H9 (cell line): Measurements from ENCODE around the gene NAA25. TPM values are rescaled to one million over a fixed set of nuclear protein-coding genes. Genes with fewer than 3 reads are reported as not detected.

Experiments
- DNase-seq: peaks from one replicate; pipeline ENCODE4 v3.0.0-alpha.2; 2017
- H2AFZ ChIP-seq: one replicate; pipeline ENCODE4 v1.6.1; 2013; ENCODE audit warnings: mild to moderate bottlenecking, low read length, control low read depth, moderate library complexity
- H2AK5ac ChIP-seq: 2 replicates; pipeline ENCODE4 v1.6.1; 2013; ENCODE audit warnings: low read length, control low read depth, mixed read lengths; ENCODE audit not compliant: insufficient read length
- H2BK120ac ChIP-seq: one replicate; pipeline ENCODE4 v1.6.1; 2013; ENCODE audit warnings: low read depth, mild to moderate bottlenecking, low read length, control low read depth, inconsistent platforms; ENCODE audit not compliant: poor library complexity, severe bottlenecking
- H2BK12ac ChIP-seq: 2 replicates; pipeline ENCODE4 v1.6.1; 2013; ENCODE audit warnings: low read length, control low read depth, mixed read lengths, low read depth; ENCODE audit not compliant: insufficient read length
- H2BK15ac ChIP-seq: 2 replicates; pipeline ENCODE4 v1.6.1; 2013; ENCODE audit warnings: low read depth, low read length, control low read depth
- H2BK20ac ChIP-seq: one replicate; pipeline ENCODE4 v1.6.1; 2013; ENCODE audit warnings: low read depth, mild to moderate bottlenecking, low read length, control low read depth, inconsistent platforms; ENCODE audit not compliant: poor library complexity, severe bottlenecking
- H2BK5ac ChIP-seq: 2 replicates; pipeline ENCODE4 v1.6.1; 2013; ENCODE audit warnings: low read length, control low read depth, mixed read lengths; ENCODE audit not compliant: insufficient read length
- H3K14ac ChIP-seq: 2 replicates; pipeline ENCODE4 v1.6.1; 2013; ENCODE audit warnings: low read length, control low read depth; ENCODE audit not compliant: insufficient read depth
- H3K18ac ChIP-seq: 2 replicates; pipeline ENCODE4 v1.6.1; 2013; ENCODE audit warnings: low read depth, mild to moderate bottlenecking, mixed read lengths, low read length, control low read depth; ENCODE audit not compliant: insufficient read length
- H3K23ac ChIP-seq: 2 replicates; pipeline ENCODE4 v1.6.1; 2013; ENCODE audit warnings: low read length, control low read depth, mixed read lengths, low read depth; ENCODE audit not compliant: insufficient read length
- H3K23me2 ChIP-seq: 2 replicates; pipeline ENCODE4 v1.6.1; 2013; ENCODE audit warnings: low read depth, mild to moderate bottlenecking, mixed read lengths, low read length, control low read depth; ENCODE audit not compliant: insufficient read length, poor library complexity, severe bottlenecking
- H3K27ac ChIP-seq: 2 replicates; pipeline ENCODE4 v1.5.1; 2013; ENCODE audit warnings: low read length, control low read depth, mixed read lengths, low read depth; ENCODE audit not compliant: insufficient read length
- H3K27me3 ChIP-seq: 2 replicates; pipeline ENCODE4 v1.6.1; 2013; ENCODE audit warnings: low read length, control low read depth, inconsistent platforms; ENCODE audit not compliant: insufficient read depth
- H3K4ac ChIP-seq: 2 replicates; pipeline ENCODE4 v1.6.1; 2013; ENCODE audit warnings: low read depth, mild to moderate bottlenecking, control low read depth, inconsistent platforms, low read length, moderate library complexity
- H3K4me1 ChIP-seq: 2 replicates; pipeline ENCODE4 v1.6.1; 2013; ENCODE audit warnings: low read length, control low read depth, inconsistent platforms; ENCODE audit not compliant: insufficient read depth
- H3K4me2 ChIP-seq: 2 replicates; pipeline ENCODE4 v1.6.1; 2013; ENCODE audit warnings: low read length, control low read depth, mixed read lengths; ENCODE audit not compliant: insufficient read length, insufficient read depth
- H3K56ac ChIP-seq: 2 replicates; pipeline ENCODE4 v1.6.1; 2013; ENCODE audit warnings: low read depth, mild to moderate bottlenecking, mixed read lengths, low read length, control low read depth; ENCODE audit not compliant: insufficient read length
- H3K79me1 ChIP-seq: 2 replicates; pipeline ENCODE4 v1.6.1; 2013; ENCODE audit warnings: low read depth, mild to moderate bottlenecking, moderate library complexity, low read length, control low read depth, inconsistent platforms; ENCODE audit not compliant: insufficient read depth, poor library complexity, severe bottlenecking
- H3K79me2 ChIP-seq: 2 replicates; pipeline ENCODE4 v1.6.1; 2013; ENCODE audit warnings: low read length, control low read depth, inconsistent platforms; ENCODE audit not compliant: insufficient read depth
- H3K9ac ChIP-seq: 2 replicates; pipeline ENCODE4 v1.6.1; 2013; ENCODE audit warnings: low read length, control low read depth, mixed read lengths; ENCODE audit not compliant: insufficient read length; ENCODE audit errors: extremely low read depth
- H3K9me3 ChIP-seq: one replicate; pipeline ENCODE4 v1.6.1; 2013; ENCODE audit warnings: low read depth, low read length, inconsistent platforms; ENCODE audit not compliant: control insufficient read depth
- H3T11ph ChIP-seq: one replicate; pipeline ENCODE4 v1.6.1; 2013; ENCODE audit warnings: mild to moderate bottlenecking, low read length, control low read depth, inconsistent platforms
- H4K20me1 ChIP-seq: one replicate; pipeline ENCODE4 v1.6.1; 2013; ENCODE audit not compliant: control insufficient read depth, insufficient read length, insufficient read depth
- H4K5ac ChIP-seq: 2 replicates; pipeline ENCODE4 v1.6.1; 2013; ENCODE audit warnings: low read depth, mild to moderate bottlenecking, mixed read lengths, low read length, control low read depth; ENCODE audit not compliant: insufficient read length
- H4K8ac ChIP-seq: replicated peaks from 2 replicates; pipeline ENCODE4 v1.6.1; 2013; ENCODE audit warnings: low read length, control low read depth, mixed read lengths, low read depth; ENCODE audit not compliant: insufficient read length
- H4K91ac ChIP-seq: 2 replicates; pipeline ENCODE4 v1.6.1; 2013; ENCODE audit warnings: low read depth, mild to moderate bottlenecking, moderate library complexity, mixed read lengths, low read length, control low read depth; ENCODE audit not compliant: insufficient read length
- H3K27ac Mint-ChIP-seq, 3 experiments: 2 replicates in 2 of 3; 3 replicates in 1 of 3; pipeline ENCODE4 v1.8.0; 2020 to 2021; ENCODE audit warnings: mixed read lengths in 3 of 3, mild to moderate bottlenecking in 1 of 3, moderate library complexity in 1 of 3
- H3K27me3 Mint-ChIP-seq: 2 replicates; pipeline ENCODE4 v1.8.0; 2021; ENCODE audit warnings: low read depth, mild to moderate bottlenecking, moderate library complexity, mixed read lengths
- H3K36me3 Mint-ChIP-seq, 3 experiments: 2 replicates in 2 of 3; 3 replicates in 1 of 3; pipeline ENCODE4 v1.8.0; 2020 to 2021; ENCODE audit warnings: low read depth in 3 of 3, mixed read lengths in 3 of 3; ENCODE audit not compliant: insufficient read depth in 1 of 3
- H3K4me1 Mint-ChIP-seq, 2 experiments: 2 replicates each; pipeline ENCODE4 v1.8.0; 2020; ENCODE audit warnings: mixed read lengths in 2 of 2
- H3K4me3 Mint-ChIP-seq, 2 experiments: 2 replicates in 1 of 2; 3 replicates in 1 of 2; pipeline ENCODE4 v1.8.0; 2020 to 2021; ENCODE audit warnings: mild to moderate bottlenecking in 2 of 2, mixed read lengths in 2 of 2, moderate library complexity in 1 of 2
- H3K9me3 Mint-ChIP-seq, 2 experiments: 2 replicates in 1 of 2; 3 replicates in 1 of 2; pipeline ENCODE4 v1.8.0; 2020; ENCODE audit warnings: mild to moderate bottlenecking in 2 of 2, mixed read lengths in 2 of 2, moderate library complexity in 1 of 2
- WGBS: extraction: QIAGEN DNeasy Blood & Tissue Kit; methylation state at CpG from one replicate; pipeline ENCODE4 v1.1.7; 2013; ENCODE audit warnings: missing lambda C conversion rate, low lambda C conversion rate, mixed read lengths; ENCODE audit not compliant: insufficient read length; ENCODE audit errors: extremely low coverage; 5-methylcytosine and 5-hydroxymethylcytosine counted together
- total RNA-seq: library from RNA; stranded (reverse); gene quantifications from 2 replicates; pipeline ENCODE4 v1.2.1, GENCODE V29; 2021
- TF ChIP-seq, protein P1 (sequence below): fragments of 200-600 bp; sonication (generic); conservative IDR thresholded peaks from 3 replicates; pipeline ENCODE4 v1.8.0; 2021; ENCODE audit warnings: antibody characterized with exemption, mild to moderate bottlenecking

Gene NAA25
- total RNA-seq, 1 experiment from 2014 or later = 57.1 TPM

DNA sequence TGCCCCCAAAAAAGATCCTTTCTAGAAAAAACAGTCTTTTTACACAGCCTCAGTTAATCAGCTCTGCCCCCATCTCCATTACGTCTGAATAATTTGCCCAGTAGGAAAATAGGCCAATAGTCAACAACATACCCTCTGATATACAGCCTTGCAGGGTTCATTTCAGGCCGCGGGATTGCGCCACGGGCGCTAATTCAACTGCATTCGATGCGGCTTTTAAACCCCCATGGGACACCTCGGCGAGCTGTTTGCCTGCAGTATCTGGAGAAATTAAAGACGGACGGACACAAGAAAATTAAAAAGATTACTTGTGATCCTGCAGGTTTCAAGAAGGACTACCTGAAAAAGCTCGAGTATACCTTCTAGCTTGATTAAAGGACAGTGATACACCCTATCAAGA is 59.2 kb downstream of the NAA25 start:
- Mint-ChIP-seq H3K36me3 (peaks cover 50 to 90% (median 76%) of the 10 kb centered on the region in 3 experiments; a peak in 6 of 7 replicates), H3K4me3 (no peak overlapping the region), H3K9me3 (no peaks in the 10 kb centered on the region), H3K27me3 (no peaks in the 10 kb centered on the region), H3K4me1 (no peaks in the 10 kb centered on the region), H3K27ac (no peak overlapping the region)
- DNase-seq = no peak
- Histone ChIP-seq H4K91ac (no peak overlapping the region), H3K4ac (no peak overlapping the region), H2BK12ac (no peak overlapping the region), H2BK5ac (no peak overlapping the region), H4K20me1 (no peaks in the 10 kb centered on the region), H3K4me1 (no peaks in the 10 kb centered on the region), H3K23me2 (no peaks in the 10 kb centered on the region), H3K9ac (no peak overlapping the region), H4K8ac (no peak overlapping the region), H3K14ac (no peak overlapping the region), H2BK15ac (no peak overlapping the region), H3K56ac (no peak overlapping the region), H3K79me1 (no peaks in the 10 kb centered on the region), H3K79me2 (peaks cover 3% of the 10 kb centered on the region; the same call in 1 of the 2 replicates), H2AK5ac (no peak overlapping the region), H3K4me2 (no peak overlapping the region), H3K23ac (no peak overlapping the region), H2BK20ac (no peak overlapping the region), H3K27me3 (no peaks in the 10 kb centered on the region), H3K9me3 (no peaks in the 10 kb centered on the region), H2AFZ (no peak overlapping the region), H4K5ac (no peak overlapping the region), H3K27ac (no peak overlapping the region), H3T11ph (no peak overlapping the region), H3K18ac (no peak overlapping the region), H2BK120ac (no peak overlapping the region)
- no CpG with 5 or more reads among the region's 13 CpGs for WGBS
- TF ChIP-seq, protein P1, sequence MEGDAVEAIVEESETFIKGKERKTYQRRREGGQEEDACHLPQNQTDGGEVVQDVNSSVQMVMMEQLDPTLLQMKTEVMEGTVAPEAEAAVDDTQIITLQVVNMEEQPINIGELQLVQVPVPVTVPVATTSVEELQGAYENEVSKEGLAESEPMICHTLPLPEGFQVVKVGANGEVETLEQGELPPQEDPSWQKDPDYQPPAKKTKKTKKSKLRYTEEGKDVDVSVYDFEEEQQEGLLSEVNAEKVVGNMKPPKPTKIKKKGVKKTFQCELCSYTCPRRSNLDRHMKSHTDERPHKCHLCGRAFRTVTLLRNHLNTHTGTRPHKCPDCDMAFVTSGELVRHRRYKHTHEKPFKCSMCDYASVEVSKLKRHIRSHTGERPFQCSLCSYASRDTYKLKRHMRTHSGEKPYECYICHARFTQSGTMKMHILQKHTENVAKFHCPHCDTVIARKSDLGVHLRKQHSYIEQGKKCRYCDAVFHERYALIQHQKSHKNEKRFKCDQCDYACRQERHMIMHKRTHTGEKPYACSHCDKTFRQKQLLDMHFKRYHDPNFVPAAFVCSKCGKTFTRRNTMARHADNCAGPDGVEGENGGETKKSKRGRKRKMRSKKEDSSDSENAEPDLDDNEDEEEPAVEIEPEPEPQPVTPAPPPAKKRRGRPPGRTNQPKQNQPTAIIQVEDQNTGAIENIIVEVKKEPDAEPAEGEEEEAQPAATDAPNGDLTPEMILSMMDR = no peak
